Measurements from ENCODE around the gene CEP131. TPM values are rescaled to one million over a fixed set of nuclear protein-coding genes. Genes with fewer than 3 reads are reported as not detected.

CEP131 gene
- total and polyA plus RNA-seq, 7 donors: 1.8 to 11.6 (median 5.0) TPM

DNA sequence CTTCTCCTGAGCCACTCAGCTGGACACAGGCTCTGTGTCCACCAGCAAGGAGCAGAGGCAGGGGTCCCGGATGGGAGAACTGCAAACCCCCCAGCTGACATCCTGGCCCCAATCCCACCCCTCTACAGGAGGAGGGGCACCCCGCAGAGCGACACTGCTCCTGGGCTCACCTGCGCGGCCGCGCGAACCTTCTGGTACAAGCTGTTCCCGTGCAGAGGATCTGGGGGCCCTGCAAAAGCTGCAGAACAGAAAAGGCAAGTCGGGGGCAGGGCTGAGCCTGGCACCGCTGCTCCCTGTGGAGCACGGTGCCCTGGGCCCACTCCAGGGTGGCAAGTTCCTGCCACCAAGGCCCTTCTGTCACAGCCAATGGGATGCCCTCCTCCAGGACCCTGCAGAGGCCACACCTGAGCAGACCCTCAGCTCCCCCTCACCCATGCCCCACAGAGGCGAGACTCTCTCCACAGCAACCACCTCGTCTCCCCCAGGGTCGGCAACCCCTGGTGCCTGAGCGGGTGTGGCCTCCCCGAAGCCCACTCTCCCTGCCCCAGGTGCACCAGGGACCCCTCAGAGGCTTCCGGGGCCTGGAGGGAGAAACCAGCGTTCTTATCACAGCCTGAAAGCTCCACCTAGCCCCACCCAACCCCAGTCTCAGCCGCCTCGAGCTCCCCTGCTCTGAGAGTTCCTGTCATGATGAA lies 11.2 kb upstream of the CEP131 start:
- no peaks in the 10 kb centered on the region for H3K27me3 ChIP-seq
- intact Hi-C loops (cut with DNase I): no loop called here
- 90 to 91% methylated on average over 21 of the region's 21 CpGs for whole genome bisulfite sequencing, 2 donors
- TF ChIP-seq EP300 (IDR thresholded peaks at IDR 0.05): no peak
- TF ChIP-seq, protein P1, sequence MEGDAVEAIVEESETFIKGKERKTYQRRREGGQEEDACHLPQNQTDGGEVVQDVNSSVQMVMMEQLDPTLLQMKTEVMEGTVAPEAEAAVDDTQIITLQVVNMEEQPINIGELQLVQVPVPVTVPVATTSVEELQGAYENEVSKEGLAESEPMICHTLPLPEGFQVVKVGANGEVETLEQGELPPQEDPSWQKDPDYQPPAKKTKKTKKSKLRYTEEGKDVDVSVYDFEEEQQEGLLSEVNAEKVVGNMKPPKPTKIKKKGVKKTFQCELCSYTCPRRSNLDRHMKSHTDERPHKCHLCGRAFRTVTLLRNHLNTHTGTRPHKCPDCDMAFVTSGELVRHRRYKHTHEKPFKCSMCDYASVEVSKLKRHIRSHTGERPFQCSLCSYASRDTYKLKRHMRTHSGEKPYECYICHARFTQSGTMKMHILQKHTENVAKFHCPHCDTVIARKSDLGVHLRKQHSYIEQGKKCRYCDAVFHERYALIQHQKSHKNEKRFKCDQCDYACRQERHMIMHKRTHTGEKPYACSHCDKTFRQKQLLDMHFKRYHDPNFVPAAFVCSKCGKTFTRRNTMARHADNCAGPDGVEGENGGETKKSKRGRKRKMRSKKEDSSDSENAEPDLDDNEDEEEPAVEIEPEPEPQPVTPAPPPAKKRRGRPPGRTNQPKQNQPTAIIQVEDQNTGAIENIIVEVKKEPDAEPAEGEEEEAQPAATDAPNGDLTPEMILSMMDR (IDR thresholded peaks at IDR 0.05): no peak
- no peak for TF ChIP-seq POLR2A (IDR thresholded peaks at IDR 0.05)
- TF ChIP-seq POLR2AphosphoS5 (IDR thresholded peaks at IDR 0.05): no peak
- H3K4me3 ChIP-seq: no peak overlapping the region
- peaks cover 16 to 71% (median 29%) of the 10 kb centered on the region in 4 donors for H3K36me3 ChIP-seq
- no peak overlapping the region for H3K27ac ChIP-seq
- H3K9me3 ChIP-seq: no peaks in the 10 kb centered on the region
- DNase-seq: no peak
- H3K4me1 ChIP-seq: peaks cover 0 to 26% (median 22%) of the 10 kb centered on the region in 4 donors

DNA sequence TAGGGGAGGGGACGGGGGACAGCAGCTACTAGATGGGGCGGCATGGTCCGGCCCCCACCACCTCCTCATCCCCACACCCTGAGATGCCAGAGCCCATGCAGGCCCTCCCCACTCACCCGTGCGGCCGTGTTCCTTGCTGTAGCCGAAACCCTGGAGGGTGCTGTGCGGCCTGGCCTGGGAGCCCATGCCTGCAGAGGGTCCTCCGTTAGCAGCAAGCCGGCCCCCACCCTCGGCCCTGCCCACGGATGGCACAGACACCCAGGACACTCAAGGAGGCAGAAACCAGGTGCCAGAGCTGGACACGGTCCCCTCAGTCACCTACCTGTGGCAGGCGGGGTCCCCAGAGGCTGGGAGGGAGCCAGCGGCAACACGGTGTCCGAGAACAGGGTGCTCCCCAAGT lies 10.6 kb upstream of the CEP131 start:
- intact Hi-C loops (cut with DNase I): no loop called here
- WGBS, 2 donors: 95% methylated on average over 17 of the region's 17 CpGs
- DNase-seq: no peak

GRCh38 chr17:81232616-81233241 lies 10.0 kb upstream of the CEP131 start:
- peaks cover 0 to 18% (median 15%) of the 10 kb centered on the region in 4 donors for H3K4me1 ChIP-seq
- DNase-seq: no peak
- no peak overlapping the region for H3K27ac ChIP-seq
- TF ChIP-seq POLR2A (IDR thresholded peaks at IDR 0.05): no peak
- no peak for TF ChIP-seq EP300 (IDR thresholded peaks at IDR 0.05)
- no peak for TF ChIP-seq POLR2AphosphoS5 (IDR thresholded peaks at IDR 0.05)
- TF ChIP-seq, protein P1 (IDR thresholded peaks at IDR 0.05): no peak
- intact Hi-C loops (cut with DNase I): no loop called here
- peaks cover 16 to 78% (median 29%) of the 10 kb centered on the region in 4 donors for H3K36me3 ChIP-seq
- WGBS, 2 donors: 88 to 91% methylated on average over 19 of the region's 19 CpGs
- no peaks in the 10 kb centered on the region for H3K9me3 ChIP-seq
- no peaks in the 10 kb centered on the region for H3K27me3 ChIP-seq
- no peak overlapping the region for H3K4me3 ChIP-seq

More for the DNA sequence above, 10.6 kb upstream of the CEP131 start:
- Histone ChIP-seq H3K27ac (no peak overlapping the region), H3K4me1 (peaks cover 0 to 24% (median 21%) of the 10 kb centered on the region in 4 donors), H3K36me3 (peaks cover 16 to 77% (median 29%) of the 10 kb centered on the region in 4 donors), H3K4me3 (no peak overlapping the region), H3K9me3 (no peaks in the 10 kb centered on the region), H3K27me3 (no peaks in the 10 kb centered on the region)
- TF ChIP-seq EP300 (IDR thresholded peaks at IDR 0.05): no peak
- TF ChIP-seq, protein P1 (IDR thresholded peaks at IDR 0.05): no peak
- TF ChIP-seq POLR2A (IDR thresholded peaks at IDR 0.05): no peak
- no peak for TF ChIP-seq POLR2AphosphoS5 (IDR thresholded peaks at IDR 0.05)

DNA sequence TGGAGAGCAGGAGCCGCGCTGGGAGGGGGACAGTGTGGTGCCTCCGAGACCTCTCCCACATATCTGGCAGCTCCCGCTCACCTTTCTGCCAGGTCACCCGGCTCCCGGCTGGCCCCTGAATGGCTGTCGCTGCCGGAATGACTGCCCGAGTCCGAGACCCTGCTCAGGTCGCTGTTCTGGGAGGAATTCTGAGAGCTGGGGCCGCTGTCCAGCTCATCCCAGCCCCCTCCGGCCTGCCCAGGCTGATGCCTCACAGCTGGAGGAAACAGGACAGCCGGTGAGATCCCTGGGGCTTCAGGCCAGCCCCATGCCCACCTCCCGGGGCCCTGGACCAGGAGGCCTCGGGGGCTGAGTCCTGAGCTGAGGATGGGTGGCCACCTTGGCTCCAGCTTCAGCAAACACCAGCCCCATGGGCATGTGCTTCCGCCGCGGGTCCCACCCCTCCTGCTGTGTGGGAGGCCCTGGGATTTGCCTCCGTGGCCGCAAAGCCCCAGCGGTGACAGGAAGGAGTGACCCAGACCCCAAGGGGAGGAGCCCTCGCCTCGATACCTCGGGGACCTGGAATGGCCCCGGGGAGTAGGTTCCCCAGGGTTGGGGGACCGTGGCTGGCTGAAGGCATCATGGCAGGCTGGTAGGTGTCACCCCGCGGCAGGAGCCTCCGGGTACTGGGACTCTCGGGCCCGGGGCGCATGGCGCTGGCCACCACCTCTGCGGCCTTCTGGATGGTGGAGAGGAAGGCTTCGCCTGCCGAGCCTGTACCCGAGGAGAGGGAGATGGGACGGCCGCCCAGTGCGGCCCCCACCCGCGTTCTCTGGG lies 9.2 kb upstream of the CEP131 start:
- H3K36me3 ChIP-seq: peaks cover 16 to 78% (median 29%) of the 10 kb centered on the region in 4 donors
- H3K4me1 ChIP-seq: peaks cover 0 to 10% (median 8%) of the 10 kb centered on the region in 4 donors
- TF ChIP-seq POLR2AphosphoS5 (IDR thresholded peaks at IDR 0.05) (no peak), EP300 (IDR thresholded peaks at IDR 0.05) (no peak), POLR2A (IDR thresholded peaks at IDR 0.05) (no peak)
- TF ChIP-seq, protein P1 (IDR thresholded peaks at IDR 0.05): no peak
- intact Hi-C loops (cut with DNase I): no loop called here
- no peak overlapping the region for H3K4me3 ChIP-seq
- WGBS, 2 donors: 93 to 95% methylated on average over 43 of the region's 43 CpGs
- no peak for DNase-seq
- no peaks in the 10 kb centered on the region for H3K9me3 ChIP-seq
- no peak overlapping the region for H3K27ac ChIP-seq
- no peaks in the 10 kb centered on the region for H3K27me3 ChIP-seq

Data from sigmoid colon (tissue), 7 donors.